Parathyroid adenoma (tissue), 2 donors: ENCODE results near the gene FOXC2.

ENCODE experiments used
- H2AFZ ChIP-seq: fragments of 300-600 bp; sonication (generic); one replicate; pipeline ENCODE4 v1.7.0; 2017; ENCODE audit warnings: antibody characterized with exemption, mild to moderate bottlenecking
- H3K27ac ChIP-seq: fragments of 300-600 bp; sonication (generic); one replicate; pipeline ENCODE4 v1.7.0; 2017
- H3K27me3 ChIP-seq: fragments of 300-600 bp; sonication (generic); one replicate; pipeline ENCODE4 v1.7.0; 2017; ENCODE audit warnings: low read length; ENCODE audit not compliant: control insufficient read depth, insufficient read depth
- H3K36me3 ChIP-seq: fragments of 300-600 bp; sonication (generic); one replicate; pipeline ENCODE4 v1.7.0; 2017; ENCODE audit warnings: low read length; ENCODE audit not compliant: control insufficient read depth, insufficient read depth
- H3K4me1 ChIP-seq: fragments of 300-600 bp; sonication (generic); one replicate; pipeline ENCODE4 v1.7.0; 2017; ENCODE audit warnings: control low read depth
- H3K4me2 ChIP-seq: fragments of 300-600 bp; sonication (generic); one replicate; pipeline ENCODE4 v1.7.0; 2017; ENCODE audit warnings: low read length
- H3K4me3 ChIP-seq: fragments of 300-600 bp; sonication (generic); one replicate; pipeline ENCODE4 v1.7.0; 2017; ENCODE audit warnings: low read depth, low read length
- H3K79me2 ChIP-seq: fragments of 300-600 bp; sonication (generic); one replicate; pipeline ENCODE4 v1.7.0; 2017; ENCODE audit warnings: control low read depth
- H3K9ac ChIP-seq: fragments of 300-600 bp; sonication (generic); one replicate; pipeline ENCODE4 v1.7.0; 2017; ENCODE audit warnings: mild to moderate bottlenecking
- H3K9me3 ChIP-seq: fragments of 300-600 bp; sonication (generic); one replicate; pipeline ENCODE4 v1.7.0; 2017; ENCODE audit warnings: low read length; ENCODE audit not compliant: control insufficient read depth
- TF ChIP-seq, protein P1 (sequence below): fragments of 300-600 bp; sonication (generic); IDR thresholded peaks from one replicate; pipeline ENCODE4 v1.7.0; 2017; ENCODE audit warnings: antibody characterized with exemption, mild to moderate bottlenecking
- donor health status: primary hyperparathyroidism.

Gene FOXC2

DNA sequence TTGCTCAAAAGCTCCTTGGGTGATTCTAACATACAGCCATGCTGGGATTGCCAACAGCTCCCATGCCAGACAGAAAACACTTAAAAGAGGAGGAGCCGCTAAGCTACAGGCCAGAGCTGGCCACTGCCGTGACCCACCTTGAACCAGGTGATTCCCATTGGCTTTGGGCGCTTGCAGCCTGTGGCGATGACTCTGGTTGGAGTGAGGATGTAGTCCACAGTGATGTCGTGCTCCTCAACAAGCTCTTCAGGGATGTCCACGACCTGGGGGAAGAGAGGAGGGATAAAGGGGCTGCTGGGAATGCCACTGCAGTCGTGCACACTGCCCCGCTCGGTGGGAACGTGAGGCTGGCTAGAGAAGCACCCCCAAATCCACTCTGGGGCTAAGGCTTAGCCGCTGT, 25.1 kb upstream of the FOXC2 start:
- Histone ChIP-seq H3K27me3 (no peaks in the 10 kb centered on the region), H3K79me2 (peaks cover 2% of the 10 kb centered on the region), H3K4me2 (no peak overlapping the region), H3K9me3 (no peaks in the 10 kb centered on the region), H3K9ac (no peak overlapping the region), H3K4me1 (no peaks in the 10 kb centered on the region), H2AFZ (no peak overlapping the region), H3K36me3 (no peaks in the 10 kb centered on the region), H3K27ac (no peak overlapping the region), H3K4me3 (no peak overlapping the region)
- TF ChIP-seq, protein P1, sequence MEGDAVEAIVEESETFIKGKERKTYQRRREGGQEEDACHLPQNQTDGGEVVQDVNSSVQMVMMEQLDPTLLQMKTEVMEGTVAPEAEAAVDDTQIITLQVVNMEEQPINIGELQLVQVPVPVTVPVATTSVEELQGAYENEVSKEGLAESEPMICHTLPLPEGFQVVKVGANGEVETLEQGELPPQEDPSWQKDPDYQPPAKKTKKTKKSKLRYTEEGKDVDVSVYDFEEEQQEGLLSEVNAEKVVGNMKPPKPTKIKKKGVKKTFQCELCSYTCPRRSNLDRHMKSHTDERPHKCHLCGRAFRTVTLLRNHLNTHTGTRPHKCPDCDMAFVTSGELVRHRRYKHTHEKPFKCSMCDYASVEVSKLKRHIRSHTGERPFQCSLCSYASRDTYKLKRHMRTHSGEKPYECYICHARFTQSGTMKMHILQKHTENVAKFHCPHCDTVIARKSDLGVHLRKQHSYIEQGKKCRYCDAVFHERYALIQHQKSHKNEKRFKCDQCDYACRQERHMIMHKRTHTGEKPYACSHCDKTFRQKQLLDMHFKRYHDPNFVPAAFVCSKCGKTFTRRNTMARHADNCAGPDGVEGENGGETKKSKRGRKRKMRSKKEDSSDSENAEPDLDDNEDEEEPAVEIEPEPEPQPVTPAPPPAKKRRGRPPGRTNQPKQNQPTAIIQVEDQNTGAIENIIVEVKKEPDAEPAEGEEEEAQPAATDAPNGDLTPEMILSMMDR: no peak

DNA sequence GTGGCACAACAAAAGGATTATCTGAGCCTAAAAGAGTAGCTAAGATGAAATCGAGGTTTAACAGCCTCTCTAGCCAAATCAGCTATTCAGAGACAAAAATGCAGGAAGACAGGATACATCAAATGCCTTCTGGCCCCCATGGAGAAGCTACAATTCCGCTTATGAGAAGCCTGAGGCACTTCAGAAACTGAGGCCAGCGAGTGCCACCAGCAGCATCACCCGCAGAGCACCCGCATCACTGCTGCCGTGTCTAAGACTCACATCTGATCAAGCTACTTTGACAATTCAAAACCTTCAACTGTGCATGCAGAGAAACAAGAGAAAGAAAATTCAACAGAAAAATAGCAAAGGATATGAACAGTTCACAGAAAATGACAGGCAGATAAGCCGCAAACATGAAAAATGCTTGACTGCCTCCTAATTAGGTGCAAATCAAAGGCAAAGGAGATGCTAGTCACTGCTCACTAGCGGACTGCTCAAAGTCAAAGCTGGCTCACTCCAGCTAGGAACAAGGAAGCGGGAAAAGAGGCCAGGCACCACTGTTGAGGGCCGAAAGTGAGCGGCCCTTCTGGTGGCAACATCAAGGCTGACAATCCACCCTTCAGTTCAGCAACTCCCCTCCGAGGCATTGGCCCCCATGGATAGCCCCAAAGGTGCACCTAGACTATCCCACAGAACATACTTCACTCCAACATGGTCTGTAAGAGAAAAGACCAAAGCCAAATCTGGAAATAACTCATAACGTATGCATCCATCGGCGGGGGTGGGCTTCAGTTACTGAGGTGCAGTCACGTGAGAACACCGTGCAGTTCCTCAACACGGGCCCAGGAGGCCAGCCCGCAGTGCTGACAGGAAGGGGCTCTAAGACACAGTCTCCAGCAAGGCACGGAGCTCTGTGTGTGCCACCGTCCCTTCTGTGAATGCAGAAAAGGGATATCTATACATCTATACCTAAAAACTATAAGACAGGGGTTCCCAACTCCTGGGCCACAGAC, 23.6 kb upstream of the FOXC2 start:
- Histone ChIP-seq H3K4me1 (no peaks in the 10 kb centered on the region), H3K4me2 (no peak overlapping the region), H3K36me3 (no peaks in the 10 kb centered on the region), H3K27me3 (no peaks in the 10 kb centered on the region), H3K79me2 (peaks cover 2% of the 10 kb centered on the region), H2AFZ (no peak overlapping the region), H3K27ac (no peak overlapping the region), H3K4me3 (no peak overlapping the region), H3K9ac (no peak overlapping the region), H3K9me3 (no peaks in the 10 kb centered on the region)
- TF ChIP-seq, protein P1: no peak

DNA sequence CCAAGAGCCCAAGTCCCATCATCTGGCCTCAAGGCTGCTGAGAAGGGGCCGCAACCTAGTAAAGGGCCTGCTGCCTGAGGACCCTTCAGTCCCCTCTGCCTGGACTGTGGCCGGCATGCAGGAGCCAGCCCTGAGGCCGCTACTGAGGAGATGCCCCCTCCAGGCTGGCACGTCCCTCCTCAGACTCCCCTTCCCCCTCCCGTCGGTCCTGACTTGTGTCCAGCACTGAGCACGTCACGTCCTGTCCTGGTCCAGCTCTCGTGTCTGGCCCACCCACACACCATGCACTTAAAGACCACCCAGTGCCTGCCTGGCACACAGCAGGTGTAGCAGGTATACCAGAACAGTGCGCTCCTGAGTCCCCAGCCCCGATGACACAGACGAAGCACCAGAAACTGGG, 21.1 kb upstream of the FOXC2 start:
- Histone ChIP-seq H3K27me3 (no peaks in the 10 kb centered on the region), H3K4me2 (no peak overlapping the region), H3K4me1 (no peaks in the 10 kb centered on the region), H3K9ac (no peak overlapping the region), H2AFZ (no peak overlapping the region), H3K36me3 (no peaks in the 10 kb centered on the region), H3K9me3 (no peaks in the 10 kb centered on the region), H3K27ac (no peak overlapping the region), H3K4me3 (no peak overlapping the region), H3K79me2 (peaks cover 2% of the 10 kb centered on the region)
- TF ChIP-seq, protein P1: no peak

DNA sequence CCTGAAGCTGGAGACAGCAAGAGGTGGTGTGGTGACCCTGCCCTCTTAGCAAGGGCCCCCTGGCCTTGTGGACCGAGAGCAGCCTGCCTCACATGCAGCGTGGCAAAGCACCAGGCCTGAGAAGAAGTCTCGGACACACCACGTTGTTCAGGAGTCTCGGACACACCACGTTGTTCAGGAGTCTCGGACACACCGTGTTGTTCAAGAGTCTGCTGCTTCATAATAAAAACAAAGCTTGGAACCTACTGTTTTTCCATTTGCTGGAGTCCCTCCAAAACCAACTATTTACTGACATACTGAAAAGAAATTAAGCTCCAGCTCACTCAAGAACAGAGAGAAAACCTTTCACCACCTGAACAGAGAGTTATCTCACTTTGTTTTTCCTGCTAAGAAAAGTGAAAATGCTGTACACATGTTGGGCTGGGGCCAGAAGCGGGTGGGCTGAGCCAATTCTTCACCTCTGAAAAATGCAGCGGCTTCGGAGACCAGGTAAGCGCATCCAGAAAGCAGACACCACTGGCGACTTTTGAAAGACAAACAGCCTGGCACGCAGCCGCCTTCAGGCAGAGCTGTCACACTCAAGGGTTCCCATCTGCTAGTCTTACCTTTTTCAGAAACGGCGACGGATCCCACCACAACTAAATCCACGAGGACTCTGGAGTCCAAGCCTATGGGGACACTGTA, 20.5 kb upstream of the FOXC2 start:
- H3K9ac ChIP-seq: no peak overlapping the region
- H3K4me2 ChIP-seq: no peak overlapping the region
- no peak overlapping the region for H2AFZ ChIP-seq
- H3K4me1 ChIP-seq: no peaks in the 10 kb centered on the region
- no peak overlapping the region for H3K27ac ChIP-seq
- H3K27me3 ChIP-seq: no peaks in the 10 kb centered on the region
- H3K79me2 ChIP-seq: peaks cover 2% of the 10 kb centered on the region
- H3K4me3 ChIP-seq: no peak overlapping the region
- TF ChIP-seq, protein P1: no peak
- H3K9me3 ChIP-seq: no peaks in the 10 kb centered on the region
- H3K36me3 ChIP-seq: no peaks in the 10 kb centered on the region
